HUDEP-2 (cell line): Measurements from ENCODE around the gene KCNG2.

Experiments
- DNase-seq, 76 experiments: peaks; one replicate each; lab custom pipeline; 2025; ENCODE audit not compliant: unreplicated experiment in 76 of 76; lab: John Stamatoyannopoulos, UW

KCNG2 gene

GRCh38 chr18:79816981-79817606 lies 19.4 kb downstream of the KCNG2 start:
- no peak for DNase-seq

GRCh38 chr18:79817607-79817998 lies 19.9 kb downstream of the KCNG2 start:
- no peak for DNase-seq

DNA sequence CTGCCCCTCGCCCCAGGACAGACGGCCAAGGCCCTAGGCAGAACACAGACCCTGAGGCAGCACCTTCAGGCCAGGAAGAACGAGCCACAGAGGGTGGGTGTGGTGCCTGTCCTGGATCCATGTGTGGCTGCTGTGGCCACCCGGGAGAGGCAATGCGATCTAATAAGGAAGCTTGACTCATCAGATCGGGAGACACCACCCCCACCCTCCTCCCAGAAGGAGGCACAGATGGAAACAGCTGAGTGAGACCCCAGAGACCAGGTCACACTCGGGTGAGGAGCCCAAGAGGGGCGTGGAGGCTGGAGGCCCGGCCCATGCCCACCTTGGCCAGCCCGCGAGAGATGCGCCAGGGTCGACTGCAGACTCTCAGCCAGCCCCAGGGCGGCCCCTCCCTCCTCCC lies 20.3 kb downstream of the KCNG2 start:
- no peak for DNase-seq

DNA sequence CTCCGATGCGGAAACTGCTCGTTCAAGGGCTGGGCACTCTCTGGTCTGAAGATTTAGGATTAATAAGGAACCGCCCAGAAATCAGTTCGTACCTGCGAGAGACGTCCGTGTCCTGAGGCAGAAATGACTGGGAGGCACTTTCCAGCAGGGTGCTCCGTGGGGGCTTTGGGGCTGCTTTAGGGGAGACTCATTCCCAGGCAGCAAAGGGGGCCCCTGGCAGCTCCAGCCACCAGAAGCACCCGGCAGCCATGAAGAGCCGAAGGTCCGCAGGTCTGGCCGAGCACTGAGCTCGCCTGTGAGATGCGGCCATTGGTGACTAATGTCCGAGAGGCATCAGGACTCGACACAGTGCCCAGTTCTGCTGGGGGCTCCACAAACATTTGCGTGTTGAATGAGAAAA lies 20.9 kb downstream of the KCNG2 start:
- no peak for DNase-seq

DNA sequence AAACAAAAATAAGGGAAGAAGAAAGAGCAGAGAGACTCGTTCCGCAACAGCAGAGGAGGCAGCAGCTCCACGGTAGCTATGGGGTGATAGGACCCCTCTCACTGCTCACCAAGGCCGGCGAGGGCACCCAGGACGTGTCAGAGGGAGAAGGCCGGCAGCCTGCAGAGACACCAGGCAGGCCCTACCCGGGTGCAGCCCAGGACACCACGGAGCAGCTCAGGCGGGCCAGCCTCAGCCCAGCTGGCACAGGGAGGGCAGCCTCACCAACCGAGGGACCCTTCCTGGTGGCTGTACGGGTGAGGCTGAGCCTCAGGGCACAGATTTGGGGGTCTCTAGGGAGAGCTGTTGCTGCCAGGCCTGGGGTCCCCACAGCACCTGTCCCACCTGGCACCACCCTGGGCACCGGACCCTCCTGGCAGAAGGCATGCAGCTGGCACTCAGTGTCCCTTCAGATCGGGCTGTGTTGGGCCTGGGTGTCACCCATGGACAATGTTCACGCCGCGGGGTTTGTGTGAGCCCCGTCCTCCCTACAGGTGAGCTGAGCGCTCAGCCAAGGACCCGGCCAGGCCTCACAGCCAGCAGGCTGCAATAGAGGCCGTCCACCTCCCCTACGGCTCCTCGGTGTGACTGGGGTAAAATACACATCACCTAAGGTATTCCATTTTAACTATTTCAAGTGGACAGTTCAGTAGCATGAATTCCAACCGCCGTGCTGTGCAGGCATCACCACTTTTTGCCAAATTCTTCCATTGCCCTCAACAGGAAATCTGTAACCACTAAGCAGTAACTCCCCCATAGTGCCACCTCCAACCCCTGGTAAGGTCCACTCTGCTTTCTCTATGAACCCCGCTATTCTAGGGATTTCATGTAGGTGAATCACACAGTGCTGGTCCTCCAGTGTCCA lies 21.6 kb downstream of the KCNG2 start:
- no peak for DNase-seq

DNA sequence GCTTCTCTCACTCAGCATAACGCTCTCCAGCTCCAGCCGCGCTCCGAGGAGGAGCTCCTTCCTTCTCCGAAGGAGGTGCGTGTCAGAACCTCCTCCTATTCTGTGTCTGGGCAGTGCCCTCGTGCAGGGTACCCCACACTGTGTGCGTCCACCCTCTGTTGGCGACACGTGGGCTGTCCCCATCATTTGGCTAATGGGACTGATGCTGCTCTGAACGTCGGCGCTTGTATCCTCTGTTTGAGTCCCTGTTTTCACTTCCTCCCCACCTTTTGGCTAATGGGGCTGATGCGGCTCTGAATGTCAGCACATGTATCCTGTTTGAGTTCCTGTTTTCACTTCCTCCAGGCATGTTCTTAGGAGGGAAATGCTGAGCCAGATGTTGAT lies 22.2 kb downstream of the KCNG2 start:
- no peak for DNase-seq

DNA sequence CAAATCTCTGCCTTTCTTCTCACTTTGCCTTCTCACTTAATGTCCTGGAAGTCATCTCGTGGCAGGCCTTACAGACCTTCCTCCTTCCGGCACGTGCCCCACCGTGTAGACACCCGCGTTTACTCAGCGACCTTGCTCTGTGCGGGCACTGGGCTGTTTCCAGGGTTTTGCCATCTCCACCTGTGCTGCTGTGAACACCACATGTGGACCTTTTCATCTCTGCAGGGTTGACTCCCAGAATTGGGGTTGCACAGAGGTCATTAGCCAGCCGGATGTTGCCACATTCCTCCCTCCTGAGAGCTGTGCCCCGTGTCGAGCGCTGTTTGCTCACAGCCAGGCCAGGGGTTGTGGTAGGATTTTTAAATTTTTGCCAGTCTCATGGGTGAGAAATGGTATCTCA lies 25.4 kb downstream of the KCNG2 start:
- DNase-seq = no peak

GRCh38 chr18:79825913-79826312 lies 28.2 kb downstream of the KCNG2 start:
- DNase-seq = no peak

DNA sequence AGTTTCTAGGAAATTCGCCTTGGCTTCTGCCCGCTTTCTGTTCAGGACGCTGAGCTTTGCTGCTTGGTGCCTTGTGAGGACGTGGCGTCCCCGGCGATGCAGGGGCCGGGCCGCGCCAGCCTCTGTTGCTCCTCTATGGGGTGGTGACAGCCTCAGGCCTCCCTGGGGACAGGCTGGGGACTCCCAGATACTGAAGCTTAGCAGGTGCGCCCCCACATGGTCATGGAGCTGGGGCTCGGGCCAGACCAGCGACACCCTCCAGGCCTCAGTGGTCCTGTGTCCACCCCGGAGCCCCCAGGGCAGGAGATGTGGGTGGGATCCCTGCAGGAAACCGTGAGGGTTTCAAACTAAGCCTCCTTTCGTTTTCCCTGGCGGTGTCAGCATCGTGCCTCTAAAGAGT lies 29.2 kb downstream of the KCNG2 start:
- DNase-seq = no peak

GRCh38 chr18:79828258-79828657 lies 30.5 kb downstream of the KCNG2 start:
- DNase-seq = no peak

- no peak for DNase-seq
Observed at GRCh38 chr18:79829136-79829854, 31.6 kb downstream of the KCNG2 start.

DNA sequence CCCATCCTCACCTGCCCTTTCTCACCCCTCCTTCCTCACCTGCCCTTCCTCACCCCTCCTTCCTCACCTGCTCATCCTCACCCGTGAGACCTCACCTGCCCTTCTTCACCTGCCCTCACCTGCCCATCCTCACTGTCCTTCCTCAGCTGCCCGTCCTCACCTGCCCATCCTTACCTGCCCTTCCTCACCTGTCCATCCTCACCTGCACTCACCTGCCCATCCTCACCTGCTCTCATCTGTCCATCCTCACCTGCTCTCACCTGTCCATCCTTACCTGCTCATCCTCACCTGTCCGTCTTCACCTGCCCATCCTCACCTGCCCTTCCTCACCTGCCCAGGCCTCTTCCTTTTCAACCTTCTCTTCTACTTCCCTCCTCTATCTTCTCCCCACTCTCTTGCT lies 34.4 kb downstream of the KCNG2 start:
- no peak for DNase-seq

DNA sequence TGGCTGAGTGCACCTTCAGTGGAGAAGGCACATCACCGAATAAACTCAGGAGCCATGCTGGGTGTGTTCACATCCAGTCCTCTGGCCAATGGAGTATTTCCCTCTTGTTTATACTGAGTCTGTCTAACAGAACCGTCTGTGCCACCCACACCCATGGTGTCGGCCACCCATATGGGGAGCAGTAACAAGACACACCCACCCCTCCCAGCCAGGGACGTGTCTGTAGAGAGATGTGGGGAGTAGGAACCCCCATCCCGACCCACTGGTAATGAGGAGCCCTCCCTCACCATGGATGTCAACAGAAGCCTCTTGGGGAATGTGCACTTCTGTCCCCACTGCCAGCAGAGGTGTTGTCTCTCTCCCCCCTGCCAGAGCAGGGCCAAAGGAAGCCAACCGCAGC lies 37.1 kb downstream of the KCNG2 start:
- DNase-seq = no peak

DNA sequence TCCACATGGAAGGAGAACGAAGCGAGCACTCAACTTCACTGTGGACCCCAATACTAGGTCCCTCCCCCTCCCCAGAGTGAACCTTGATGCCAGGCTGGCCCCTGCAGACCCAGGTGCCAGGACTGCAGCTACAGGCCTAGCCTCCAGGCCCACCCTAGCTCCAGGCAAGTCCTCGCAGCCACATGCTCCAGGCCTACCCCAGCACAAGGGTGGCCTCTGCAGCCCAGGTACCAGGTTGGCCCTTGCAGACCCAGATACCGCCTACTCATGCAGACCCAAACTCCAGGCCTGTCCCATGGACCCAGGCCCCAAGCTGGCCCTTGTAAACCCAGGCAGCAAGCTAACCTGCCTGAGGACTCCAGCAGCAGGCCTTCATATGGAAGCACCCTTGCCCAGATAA lies 44.2 kb downstream of the KCNG2 start:
- no peak for DNase-seq

- DNase-seq = no peak
Observed at GRCh38 chr18:79844999-79845563, 47.3 kb downstream of the KCNG2 start.

DNA sequence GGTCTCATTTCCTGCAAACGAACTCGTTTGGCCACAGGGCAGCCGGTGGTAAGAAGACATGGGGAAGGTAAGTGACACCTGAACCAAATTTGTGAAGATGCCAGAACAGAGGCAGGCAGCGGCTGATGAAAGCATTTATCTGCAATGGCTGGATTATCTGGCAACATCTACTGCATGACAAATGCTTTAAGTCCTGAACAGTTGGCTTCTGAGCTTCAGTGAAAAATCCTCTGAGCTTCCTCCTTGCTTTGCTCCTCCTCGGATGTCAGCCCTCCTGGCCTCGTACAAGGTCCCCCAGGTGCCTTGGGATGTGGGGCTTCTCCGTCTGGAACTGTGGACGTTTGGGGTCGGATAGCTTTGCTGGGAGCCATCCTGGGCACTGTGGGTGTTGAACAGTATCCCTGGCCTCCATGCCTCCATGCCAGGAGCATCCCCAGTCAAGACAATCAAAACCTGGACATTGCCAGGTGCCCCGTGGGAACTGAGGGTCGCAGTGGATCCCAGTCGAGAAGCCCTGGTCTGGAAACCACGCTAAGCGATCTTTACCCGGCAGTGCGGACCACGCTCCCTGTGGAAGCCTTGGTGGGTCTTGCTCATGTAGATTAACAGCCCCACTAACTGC lies 49.3 kb downstream of the KCNG2 start:
- DNase-seq = no peak

GRCh38 chr18:79847606-79848293 lies 50.0 kb downstream of the KCNG2 start:
- no peak for DNase-seq

GRCh38 chr18:79848294-79848578 lies 50.5 kb downstream of the KCNG2 start:
- DNase-seq = no peak

DNA sequence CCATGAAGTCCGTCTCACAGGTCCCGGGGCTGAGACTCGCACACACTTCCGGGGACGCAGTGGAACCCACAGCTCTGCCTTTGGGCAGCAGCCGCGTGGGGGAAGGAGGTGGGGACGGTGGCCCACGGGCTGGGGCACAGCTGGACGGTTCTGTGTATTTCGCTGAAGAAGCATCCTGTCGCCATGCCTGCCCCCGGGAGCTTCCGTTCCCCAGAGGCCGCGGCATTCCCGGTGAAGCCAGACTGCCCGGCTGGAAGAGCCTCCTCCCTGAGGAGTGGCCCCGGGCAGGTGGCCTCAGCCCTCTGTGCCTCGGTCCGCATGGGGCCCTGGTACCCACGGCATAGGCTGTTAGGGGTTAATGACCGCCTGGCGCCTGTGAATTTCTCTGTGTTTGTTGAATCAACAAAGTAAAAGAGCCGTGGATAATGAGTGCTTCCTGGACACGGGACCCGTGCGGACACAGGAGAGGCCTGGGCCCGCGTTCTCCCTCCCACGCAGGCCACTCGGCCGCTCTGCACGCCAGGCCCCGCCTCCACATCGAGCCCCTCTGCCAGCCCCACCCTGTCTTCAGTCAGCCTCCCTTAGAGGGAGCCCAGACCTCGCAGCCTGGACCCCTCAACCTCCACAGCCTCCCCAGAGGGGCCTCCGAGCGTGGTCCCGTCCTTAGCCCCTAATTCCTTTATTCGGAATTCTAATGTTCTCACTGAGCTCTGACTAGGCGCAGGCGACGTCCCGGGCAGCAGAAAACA lies 51.0 kb downstream of the KCNG2 start:
- DNase-seq = no peak
